ENCODE data around the gene SRP14. TPM values are rescaled to one million over a fixed set of nuclear protein-coding genes. Genes with fewer than 3 reads are reported as not detected.

The SRP14 gene
- total RNA-seq, result 100 to 1,000 TPM; 277 to 410 TPM
- 359 TPM for polyA plus RNA-seq (ENCODE audit: insufficient read depth, low read depth, low replicate concordance)
- long read RNA-seq, donor 1, transcript SRP14-204 (4 exons, 780 nt), result minor isoform, 30 of 675 reads
- long read RNA-seq, donor 1, transcript SRP14-201 (5 exons, 1,077 nt), result major isoform, 575 of 675 reads
- long read RNA-seq, donor 1, partial matches to known transcripts, result 17 of 675 reads
- long read RNA-seq, donor 1, other reads (novel, unspliced or antisense), result 50 of 675 reads
- long read RNA-seq, donor 2, transcript SRP14-201 (5 exons, 1,077 nt), result major isoform, 371 of 493 reads
- long read RNA-seq, donor 2, transcript SRP14-204 (4 exons, 780 nt), result minor isoform, 38 of 493 reads
- long read RNA-seq, donor 2, transcript SRP14-205 (4 exons, 578 nt), result minor isoform, 6 of 493 reads
- long read RNA-seq, donor 2, partial matches to known transcripts, result 32 of 493 reads
- long read RNA-seq, donor 2, other reads (novel, unspliced or antisense), result 45 of 493 reads

GRCh38 chr15:40038638-40039543 lies at the start of gene SRP14:
SRP14 (minus strand) TSS chr15:40039181; CDS start chr15:40039116, 65 bp downstream.
- Histone ChIP-seq H3K27ac (peak within 1 kb of the TSS; percentile 96 to 99), H3K36me3 (ENCODE audit: low read depth, missing control alignments) (no peaks in the 10 kb centered on the region), H3K27me3 (no peaks in the 10 kb centered on the region), H3K4me3 (peak within 1 kb of the TSS; percentile 73 to 99), H3K9me3 (no peaks in the 10 kb centered on the region), H3K4me1 (peaks cover 11% of the 10 kb centered on the region)
- 0% methylated on average over 46 to 59 of the region's 59 CpGs for WGBS, 2 donors
- intact Hi-C loops (cut with DNase I; ENCODE audit: low total_unique reads), result no loop called here
- peak in 2 of 3 experiments; percentile 47 to 57 for TF ChIP-seq CTCF (IDR thresholded peaks at IDR 0.05)
- TF ChIP-seq POLR2A (IDR thresholded peaks at IDR 0.05), result peak; percentile 43
- DNase-seq, result peak; percentile 98

- DNase-seq, result no peak
- WGBS, 2 donors, result 74 to 84% methylated on average over 7 to 9 of the region's 9 CpGs
- intact Hi-C loops (cut with DNase I; ENCODE audit: low total_unique reads), result no loop called here
- Histone ChIP-seq H3K4me3 (no peak overlapping the region), H3K36me3 (ENCODE audit: low read depth, missing control alignments) (no peaks in the 10 kb centered on the region), H3K27ac (no peak overlapping the region), H3K4me1 (peaks cover 39% of the 10 kb centered on the region), H3K9me3 (no peaks in the 10 kb centered on the region), H3K27me3 (no peaks in the 10 kb centered on the region)
- no peak for TF ChIP-seq POLR2A (IDR thresholded peaks at IDR 0.05)
- TF ChIP-seq CTCF (IDR thresholded peaks at IDR 0.05), result no peak
Observed at GRCh38 chr15:40087991-40088928, 49.3 kb upstream of the SRP14 start.

- no peaks in the 10 kb centered on the region for H3K9me3 ChIP-seq
- intact Hi-C loops (cut with DNase I; ENCODE audit: low total_unique reads), result no loop called here
- no peak for TF ChIP-seq CTCF (IDR thresholded peaks at IDR 0.05)
- no peak for TF ChIP-seq POLR2A (IDR thresholded peaks at IDR 0.05)
- 65 to 82% methylated on average over 12 to 14 of the region's 14 CpGs for WGBS, 2 donors
- H3K4me1 ChIP-seq, result peaks cover 33% of the 10 kb centered on the region
- H3K27me3 ChIP-seq, result no peaks in the 10 kb centered on the region
- no peaks in the 10 kb centered on the region for H3K36me3 ChIP-seq (ENCODE audit: low read depth, missing control alignments)
- H3K4me3 ChIP-seq, result no peak overlapping the region
- DNase-seq, result no peak
- H3K27ac ChIP-seq, result no peak overlapping the region
Observed at GRCh38 chr15:40087068-40087810, 48.3 kb upstream of the SRP14 start.

GRCh38 chr15:40085266-40085665 lies 46.3 kb upstream of the SRP14 start:
- Histone ChIP-seq H3K9me3 (no peaks in the 10 kb centered on the region), H3K4me3 (no peak overlapping the region), H3K36me3 (ENCODE audit: low read depth, missing control alignments) (no peaks in the 10 kb centered on the region), H3K27ac (no peak overlapping the region), H3K4me1 (peaks cover 32% of the 10 kb centered on the region), H3K27me3 (no peaks in the 10 kb centered on the region)
- 36 to 61% methylated on average over 10 of the region's 10 CpGs for WGBS, 2 donors
- DNase-seq, result no peak
- intact Hi-C loops (cut with DNase I; ENCODE audit: low total_unique reads), result no loop called here
- TF ChIP-seq POLR2A (IDR thresholded peaks at IDR 0.05) (no peak), CTCF (IDR thresholded peaks at IDR 0.05) (no peak)
